WI38 (cell line): ENCODE results near the gene C5orf47.

Source experiments
- H3K4me3 ChIP-seq: 2 replicates; pipeline ENCODE4 v1.5.1; 2011; ENCODE audit warnings: low read depth, mild to moderate bottlenecking, control low read depth, low read length
- TF ChIP-seq, protein P1 (sequence below): IDR thresholded peaks from 2 replicates; pipeline ENCODE4 v1.5.1; 2012; ENCODE audit warnings: low read depth, mild to moderate bottlenecking, control low read depth, low read length

The C5orf47 gene

DNA sequence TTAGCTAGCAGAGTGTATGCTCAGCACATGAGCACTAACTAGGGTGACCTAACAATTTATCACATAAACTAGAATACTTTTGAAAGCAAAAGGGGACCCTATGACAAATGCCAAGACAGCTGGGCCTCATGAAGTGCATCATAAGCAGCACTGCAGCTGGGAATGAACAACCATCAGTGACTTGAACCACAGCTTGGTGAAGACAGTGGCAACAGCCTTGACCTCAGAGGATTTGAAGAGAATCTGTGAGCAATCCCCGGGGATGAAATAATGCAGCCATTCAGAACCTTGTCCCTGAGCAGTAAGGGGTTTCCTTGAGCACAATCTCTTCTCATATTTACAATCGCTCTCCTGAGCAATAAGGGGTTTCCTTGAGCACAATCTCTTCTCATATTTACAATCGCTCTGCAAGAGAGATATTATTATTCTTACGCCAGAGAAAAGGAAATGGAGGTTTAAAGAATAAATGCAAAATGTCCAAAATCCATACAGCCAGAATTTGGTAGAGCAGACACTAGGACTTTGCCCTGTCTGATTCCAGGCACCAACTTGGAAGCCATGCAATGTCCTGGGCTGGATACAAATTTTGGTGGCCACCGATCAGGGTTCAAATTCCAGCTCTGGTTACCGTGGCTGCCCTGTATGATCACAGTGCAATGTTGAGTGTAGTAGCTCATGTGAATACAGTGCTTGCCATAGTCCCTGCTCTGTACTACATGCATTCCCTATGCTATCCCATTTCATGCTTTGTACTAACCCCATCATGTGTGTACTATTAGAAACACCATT lies 55.7 kb downstream of the C5orf47 start:
- H3K4me3 ChIP-seq, result no peak overlapping the region
- TF ChIP-seq, protein P1, sequence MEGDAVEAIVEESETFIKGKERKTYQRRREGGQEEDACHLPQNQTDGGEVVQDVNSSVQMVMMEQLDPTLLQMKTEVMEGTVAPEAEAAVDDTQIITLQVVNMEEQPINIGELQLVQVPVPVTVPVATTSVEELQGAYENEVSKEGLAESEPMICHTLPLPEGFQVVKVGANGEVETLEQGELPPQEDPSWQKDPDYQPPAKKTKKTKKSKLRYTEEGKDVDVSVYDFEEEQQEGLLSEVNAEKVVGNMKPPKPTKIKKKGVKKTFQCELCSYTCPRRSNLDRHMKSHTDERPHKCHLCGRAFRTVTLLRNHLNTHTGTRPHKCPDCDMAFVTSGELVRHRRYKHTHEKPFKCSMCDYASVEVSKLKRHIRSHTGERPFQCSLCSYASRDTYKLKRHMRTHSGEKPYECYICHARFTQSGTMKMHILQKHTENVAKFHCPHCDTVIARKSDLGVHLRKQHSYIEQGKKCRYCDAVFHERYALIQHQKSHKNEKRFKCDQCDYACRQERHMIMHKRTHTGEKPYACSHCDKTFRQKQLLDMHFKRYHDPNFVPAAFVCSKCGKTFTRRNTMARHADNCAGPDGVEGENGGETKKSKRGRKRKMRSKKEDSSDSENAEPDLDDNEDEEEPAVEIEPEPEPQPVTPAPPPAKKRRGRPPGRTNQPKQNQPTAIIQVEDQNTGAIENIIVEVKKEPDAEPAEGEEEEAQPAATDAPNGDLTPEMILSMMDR, result no peak

DNA sequence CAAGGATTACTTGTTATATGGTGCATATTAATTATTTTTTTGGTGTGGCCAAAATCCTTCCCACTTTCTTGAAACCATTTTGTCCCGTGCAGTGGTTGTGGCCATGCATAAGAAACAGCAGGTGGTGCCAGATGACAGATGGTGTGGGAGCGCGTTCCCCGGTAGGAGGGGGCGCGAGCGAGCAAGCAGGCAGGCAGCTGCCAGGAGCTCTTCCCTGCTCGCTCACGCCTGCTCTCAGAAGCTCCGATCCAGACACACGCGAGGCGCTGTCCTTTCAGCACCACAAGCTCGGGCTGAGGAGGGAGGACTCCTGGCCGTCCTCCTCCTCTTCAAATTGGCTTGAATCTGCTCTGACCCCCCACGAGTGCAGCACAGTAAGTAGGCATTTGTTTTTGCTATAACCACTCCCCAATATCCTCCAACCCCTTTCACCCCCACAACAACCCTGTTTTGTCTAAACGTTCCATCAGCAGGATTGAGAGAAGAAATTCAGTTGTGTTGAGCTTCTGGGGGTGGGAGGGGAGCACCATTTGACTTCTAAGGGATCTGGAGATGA lies 56.6 kb downstream of the C5orf47 start, which contains the start of gene NSG2:
TSS of gene NSG2 (plus strand) at position 237 of the 556 bp plus-strand sequence. CDS start 1,050 bp downstream, outside the sequence.
- TF ChIP-seq, protein P1, result peak; percentile 34; the same call in 1 of the 2 replicates

GRCh38 chr5:174046558-174046957 lies 57.6 kb downstream of the C5orf47 start:
- TF ChIP-seq, protein P1, result no peak
- no peak overlapping the region for H3K4me3 ChIP-seq

More for the DNA sequence above, 56.6 kb downstream of the C5orf47 start, which contains the start of gene NSG2:
- no peak within 1 kb of the TSS for H3K4me3 ChIP-seq

- H3K4me3 ChIP-seq, result no peak overlapping the region
- TF ChIP-seq, protein P1, result no peak
Observed at GRCh38 chr5:174047472-174048099, 58.6 kb downstream of the C5orf47 start.

GRCh38 chr5:174052636-174053035 lies 63.7 kb downstream of the C5orf47 start:
- TF ChIP-seq, protein P1, result no peak
- no peak overlapping the region for H3K4me3 ChIP-seq

- TF ChIP-seq, protein P1, result no peak
- no peak overlapping the region for H3K4me3 ChIP-seq
Observed at GRCh38 chr5:174053905-174054304, 64.9 kb downstream of the C5orf47 start.
